Measurements from ENCODE around the gene DEPP1.

Gene DEPP1

DNA sequence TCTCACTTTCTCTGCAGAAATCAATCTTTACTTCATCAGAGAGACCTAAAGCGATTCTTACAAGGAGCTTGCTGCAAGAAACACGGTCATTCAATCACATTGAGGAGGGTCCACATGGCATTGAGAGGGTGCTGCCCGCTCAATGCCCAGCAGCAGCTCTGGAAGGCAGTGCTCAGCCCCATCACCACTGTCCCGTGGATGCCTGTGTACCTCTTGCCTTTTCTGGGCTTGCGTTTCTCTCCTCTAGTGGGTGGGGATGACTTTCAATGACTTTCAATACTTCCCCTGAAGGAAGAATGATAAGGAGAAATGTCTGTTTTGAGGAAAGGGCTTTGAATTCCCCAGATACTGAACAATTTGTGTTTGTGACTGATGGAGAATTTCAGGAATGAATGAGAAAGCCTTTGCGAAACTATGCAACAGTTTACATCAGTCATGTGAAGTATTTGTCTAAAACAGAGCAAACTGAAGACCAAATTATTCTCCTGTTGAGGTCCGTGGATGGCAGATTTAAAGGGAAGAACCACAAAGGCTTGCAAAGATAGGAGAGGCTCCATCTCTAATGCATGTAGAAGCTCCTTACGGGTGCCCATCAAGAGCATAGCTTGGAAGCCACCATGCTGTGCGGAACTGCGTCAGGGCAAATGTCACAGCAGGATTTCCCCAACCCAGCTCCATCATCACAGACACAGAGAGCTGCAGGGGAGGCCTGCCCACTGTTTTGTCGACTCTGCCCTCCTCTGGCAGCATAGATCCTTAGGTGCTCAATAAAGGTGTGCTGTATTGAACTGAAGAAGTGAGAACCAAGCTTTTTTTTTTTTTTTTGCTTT, 15.5 kb upstream of the DEPP1 start:
- DNase-seq = no peak

DNA sequence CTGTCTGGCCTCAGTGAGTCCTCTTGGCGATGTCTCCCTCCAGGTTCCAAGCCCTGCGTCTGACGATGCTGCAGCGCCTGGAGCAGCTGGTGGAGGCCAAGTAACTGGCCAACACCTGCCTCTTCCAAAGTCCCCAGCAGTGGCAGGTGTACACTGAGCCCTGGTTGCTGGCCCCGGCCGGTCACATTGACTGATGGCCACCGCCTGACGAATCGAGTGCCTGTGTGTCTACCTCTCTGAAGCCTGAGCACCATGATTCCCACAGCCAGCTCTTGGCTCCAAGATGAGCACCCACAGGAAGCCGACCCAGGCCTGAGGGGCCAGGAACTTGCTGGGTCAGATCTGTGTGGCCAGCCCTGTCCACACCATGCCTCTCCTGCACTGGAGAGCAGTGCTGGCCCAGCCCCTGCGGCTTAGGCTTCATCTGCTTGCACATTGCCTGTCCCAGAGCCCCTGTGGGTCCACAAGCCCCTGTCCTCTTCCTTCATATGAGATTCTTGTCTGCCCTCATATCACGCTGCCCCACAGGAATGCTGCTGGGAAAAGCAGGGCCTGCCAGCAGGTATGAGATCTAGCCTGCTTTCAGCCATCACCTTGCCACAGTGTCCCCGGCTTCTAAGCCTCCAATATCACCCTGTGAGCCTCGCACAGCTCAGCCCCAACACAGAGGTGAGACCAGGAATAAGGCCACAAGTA, 14.8 kb upstream of the DEPP1 start:
- no peak for DNase-seq

- no peak for DNase-seq
These were observed 14.2 kb upstream of the DEPP1 start for GRCh38 chr10:44992732-44993225.

- DNase-seq = no peak
These were observed 13.6 kb upstream of the DEPP1 start for GRCh38 chr10:44992070-44992731.

DNA sequence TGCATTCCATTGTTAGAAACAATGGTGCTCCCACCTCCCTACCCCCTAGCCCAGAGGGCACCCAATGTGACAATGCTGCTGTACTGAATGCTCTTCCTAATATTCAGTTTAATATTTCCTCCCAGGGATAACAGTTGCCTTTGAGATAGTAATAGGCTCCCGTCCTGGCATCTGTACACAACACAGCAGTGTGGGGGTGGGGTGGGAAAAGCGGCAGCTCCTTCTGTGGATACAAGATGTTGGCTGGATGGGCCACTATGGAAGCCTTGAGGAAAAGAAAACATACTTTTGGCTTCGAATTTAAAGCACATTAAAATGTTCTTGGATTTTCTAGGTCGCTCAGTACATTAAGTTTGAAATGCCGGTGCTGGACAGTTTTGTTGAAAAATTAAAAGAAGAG, 13.0 kb upstream of the DEPP1 start:
- peak in 1 of 56 donors; percentile 20 for DNase-seq

DNA sequence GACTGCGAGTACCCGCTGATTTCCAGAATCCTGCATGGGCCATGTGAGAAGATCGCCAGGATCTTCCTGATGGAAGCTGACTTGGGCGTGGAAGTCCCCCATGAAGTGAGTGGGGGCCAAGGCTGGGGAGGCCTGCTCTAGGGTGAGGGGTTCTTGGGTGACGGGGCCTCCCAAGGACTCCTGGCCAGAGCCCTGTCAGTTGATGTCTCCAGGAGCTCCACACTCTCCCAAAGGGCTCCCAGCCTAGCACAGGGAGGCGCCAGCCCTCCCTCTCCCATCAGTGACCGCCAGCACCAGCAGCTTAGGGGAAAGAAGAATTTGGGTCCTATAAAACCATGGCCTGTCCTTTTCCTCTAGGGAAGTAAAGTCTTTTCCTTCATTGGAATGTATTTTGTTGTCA, 12.4 kb upstream of the DEPP1 start:
- DNase-seq = no peak

DNA sequence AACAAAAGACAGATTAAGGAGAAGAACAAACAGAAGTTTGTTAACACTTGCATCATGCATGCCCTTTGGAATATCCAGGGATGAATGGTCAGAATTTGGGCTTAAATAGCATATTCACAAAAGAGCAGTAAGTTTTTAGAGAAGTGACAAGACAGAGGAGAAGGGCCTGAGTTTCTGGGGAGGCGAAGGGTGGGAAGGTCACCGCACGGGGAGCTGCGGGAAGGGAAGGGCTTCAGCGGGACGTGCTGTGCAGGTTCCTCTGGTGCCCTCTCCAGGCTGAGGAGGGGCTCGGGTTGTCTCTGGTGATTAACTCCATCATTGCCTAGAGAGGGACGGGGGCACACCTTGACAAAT, 11.7 kb upstream of the DEPP1 start:
- DNase-seq = no peak

- no peak for DNase-seq
These were observed 11.1 kb upstream of the DEPP1 start for GRCh38 chr10:44989597-44990301.

DNA sequence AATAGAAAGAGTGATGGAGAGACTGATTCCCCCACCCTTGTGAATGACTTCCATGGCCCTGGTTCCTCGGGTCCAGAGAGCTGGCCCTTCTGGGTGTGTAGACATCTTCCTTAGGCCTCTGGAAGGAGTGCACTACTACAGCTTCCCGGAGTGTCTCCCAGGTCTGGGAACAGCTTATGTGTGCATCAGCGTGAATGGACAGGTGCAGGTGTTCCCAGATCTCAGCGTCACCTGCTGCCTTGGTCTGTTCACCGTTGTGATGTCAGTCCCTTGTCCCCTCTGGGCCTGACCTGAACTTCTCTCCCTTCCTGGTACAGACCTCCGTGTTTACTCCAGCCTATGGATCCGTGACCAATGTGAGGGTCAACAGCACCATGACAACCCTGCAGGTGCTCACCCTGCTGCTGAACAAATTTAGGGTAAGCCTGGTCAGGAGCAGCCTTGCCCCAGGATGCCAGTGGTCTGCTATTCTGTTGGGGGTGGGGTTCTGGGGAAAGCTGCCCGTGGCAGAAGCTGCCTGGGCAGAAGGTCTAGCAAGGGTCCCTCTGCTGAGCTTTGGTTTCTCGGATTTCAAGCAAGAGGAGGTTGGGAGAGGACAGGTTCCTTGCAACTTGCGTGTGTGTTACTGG, 10.5 kb upstream of the DEPP1 start:
- no peak for DNase-seq

DNA sequence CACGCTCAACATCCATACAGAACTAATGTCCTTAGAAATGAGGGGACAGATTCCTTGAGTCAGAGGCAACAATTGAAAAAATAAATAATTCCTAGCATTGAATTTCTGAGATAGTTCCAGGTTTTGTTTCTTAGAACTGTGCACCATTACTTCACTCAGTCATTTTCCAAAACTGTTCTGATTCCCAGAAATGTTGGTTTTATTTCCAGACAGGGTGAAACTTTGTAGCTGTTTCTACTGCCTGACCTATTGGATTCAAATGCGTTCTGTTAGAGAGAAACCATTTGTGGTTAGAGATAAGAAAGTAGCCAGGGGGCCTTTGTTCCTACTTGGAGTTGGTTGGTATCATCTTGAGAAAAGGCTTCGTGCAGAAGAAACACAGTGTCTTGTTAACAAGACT, 8.1 kb upstream of the DEPP1 start:
- no peak for DNase-seq

DNA sequence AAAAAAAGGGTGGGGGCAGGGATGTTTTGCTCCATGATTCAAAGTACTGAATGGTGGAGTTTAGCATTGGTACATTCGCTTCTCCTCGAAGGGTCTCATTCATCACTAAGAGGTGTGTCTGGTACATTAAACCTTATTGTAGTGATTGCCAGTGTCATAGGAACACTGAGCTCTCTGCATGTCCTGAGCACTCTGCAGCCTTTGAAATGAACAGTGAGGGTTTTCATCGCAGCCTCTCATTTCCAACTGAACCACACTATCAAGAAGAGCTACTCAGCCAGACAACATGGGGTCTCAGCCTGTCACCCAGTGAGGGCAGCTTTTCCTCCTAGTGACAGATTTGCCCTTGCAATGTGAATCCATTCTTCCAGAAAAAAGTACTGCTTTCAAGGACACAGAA, 7.6 kb upstream of the DEPP1 start:
- DNase-seq = no peak

DNA sequence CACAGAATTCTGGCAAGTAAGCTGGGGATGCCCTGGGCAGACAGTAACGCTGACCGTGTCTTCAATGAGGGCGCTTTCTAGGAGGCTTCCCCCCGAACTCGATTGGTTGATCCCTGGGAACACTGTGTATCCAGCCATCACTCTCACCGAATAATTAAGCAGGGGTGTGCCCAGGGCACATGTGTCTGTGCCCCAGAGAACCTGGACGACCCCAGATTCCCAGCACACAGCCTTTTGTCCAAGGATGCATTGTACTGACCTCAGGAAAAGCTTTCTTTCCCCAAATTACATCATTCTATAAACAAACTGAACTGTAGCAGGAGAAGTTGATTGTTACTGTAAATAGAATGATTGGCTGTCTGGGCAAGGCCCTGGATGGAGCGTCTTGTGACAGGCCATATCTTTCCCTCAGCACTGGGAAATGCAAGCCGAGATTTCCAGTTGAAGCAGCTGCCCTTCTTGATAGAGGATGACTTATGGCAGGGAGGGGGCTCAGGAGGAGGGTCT, 6.6 kb upstream of the DEPP1 start:
- no peak for DNase-seq

GRCh38 chr10:44984671-44985101, 6.1 kb upstream of the DEPP1 start:
- DNase-seq = no peak

- no peak for DNase-seq
These were observed 5.3 kb upstream of the DEPP1 start for GRCh38 chr10:44983895-44984278.

GRCh38 chr10:44983066-44983894, 4.7 kb upstream of the DEPP1 start:
- no peak for DNase-seq

- DNase-seq = no peak
These were observed 3.9 kb upstream of the DEPP1 start for GRCh38 chr10:44982496-44982895.

DNA sequence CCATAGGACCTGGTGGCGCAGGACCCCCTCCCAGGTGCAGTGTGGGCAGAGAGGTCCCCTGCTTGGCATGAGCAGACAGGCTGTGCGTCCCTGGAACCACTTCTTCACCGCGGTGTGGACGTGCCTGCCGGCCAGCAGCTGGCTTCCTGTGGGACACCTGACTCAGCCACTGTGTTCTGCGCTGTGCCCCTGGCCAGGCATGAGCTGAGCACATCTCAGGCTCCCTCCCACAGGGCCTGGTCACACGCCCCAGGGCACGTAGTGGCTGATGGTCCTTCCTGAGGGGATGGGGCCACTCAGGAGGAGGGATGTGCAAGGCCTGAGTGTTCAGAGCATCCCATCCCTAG, 3.5 kb upstream of the DEPP1 start:
- DNase-seq = no peak

DNA sequence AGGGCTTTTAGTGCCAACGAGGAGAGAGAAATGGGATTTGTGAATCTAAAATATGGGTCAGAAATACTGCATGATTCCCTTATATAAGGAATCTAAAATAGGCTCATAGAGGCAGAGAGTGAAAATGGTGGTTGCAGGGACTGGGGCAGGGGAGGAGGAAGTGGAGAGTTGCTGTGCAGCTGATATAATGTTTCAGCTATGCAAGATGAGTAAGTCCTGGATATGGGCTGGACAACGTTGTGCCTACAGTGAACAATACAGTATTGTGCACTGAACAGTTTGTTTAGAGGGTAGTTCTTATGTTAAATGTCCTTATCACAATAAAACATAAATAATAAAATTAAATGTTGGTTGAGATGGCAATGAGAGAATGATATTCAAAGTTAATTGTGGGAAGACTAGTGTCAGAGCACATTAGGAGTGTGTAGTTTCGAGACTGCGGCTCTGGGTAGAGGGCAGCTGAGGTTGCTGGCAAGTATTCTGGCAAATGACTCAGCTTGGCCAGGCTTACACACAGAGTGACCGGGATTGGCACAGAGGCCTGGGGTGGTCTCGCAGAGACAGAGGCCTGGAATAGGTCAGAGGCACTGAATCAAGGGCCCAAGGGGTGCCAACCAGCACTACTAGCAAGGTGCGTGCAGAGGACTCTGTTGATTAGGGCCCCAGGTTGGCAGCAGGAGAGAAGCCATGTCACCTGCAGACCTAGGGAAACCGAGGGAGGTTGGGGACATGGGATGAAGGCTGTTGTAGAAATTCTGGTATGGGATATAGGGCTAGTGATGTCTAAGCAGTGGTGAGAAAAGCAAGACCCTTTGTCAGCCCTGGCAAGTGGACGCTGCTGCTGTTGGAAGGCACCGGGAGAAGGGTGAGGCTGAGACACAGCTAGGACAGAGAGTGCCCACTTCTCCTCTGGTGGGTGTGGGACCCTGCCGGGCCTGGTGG, 2.8 kb upstream of the DEPP1 start:
- DNase-seq = peak in 11 of 56 donors; percentile 36 to 57 (median 41)
